ENCODE data around the gene DYRK1A. TPM values are rescaled to one million over a fixed set of nuclear protein-coding genes. Genes with fewer than 3 reads are reported as not detected.

The DYRK1A gene
- total RNA-seq, 1 experiment from 2014 or later: 48.7 TPM

GRCh38 chr21:37365517-37366481 is 774 bp upstream of the DYRK1A start:
- peak overlapping the region; percentile 89 for H3K4me2 ChIP-seq (ENCODE audit: low read length)
- peak overlapping the region; percentile 96 for H3K27ac ChIP-seq (ENCODE audit: low read length)
- no TSS peak for BruUV-seq (replicated peaks)
- H3K4me3 ChIP-seq (ENCODE audit: low read length): peak overlapping the region; percentile 79
- DNase-seq: peak; percentile 81
- no peaks in the 10 kb centered on the region for H3K9me2 ChIP-seq (replicated peaks; ENCODE audit: low read length)
- intact Hi-C loops (cut with micrococcal nuclease): loop anchor here (1.0 to 10.0 kb wide), 2 partner anchors 9 to 211 kb away; no protein-coding TSS in a partner anchor
- H3K4me1 ChIP-seq (ENCODE audit: insufficient read depth, low read length): peaks cover 19% of the 10 kb centered on the region
- peaks cover 48% of the 10 kb centered on the region for H3K79me2 ChIP-seq (ENCODE audit: low read length)
- ChIA-PET CTCF (interaction anchor here (0.6 kb wide), 1 partner anchor 97 kb away, joined by 5 read pairs; no protein-coding TSS in a partner anchor), POLR2A (ENCODE audit: unreplicated experiment) (interaction anchor here (0.6 to 2.7 kb wide), 12 partner anchors 9 to 1435 kb away, joined by 3 to 15 read pairs (median 4); partner anchors contain the start of gene VPS26C)
- no peaks in the 10 kb centered on the region for H3K9me3 ChIP-seq (ENCODE audit: low read length)
- TF ChIP-seq EZH2phosphoT487 (IDR thresholded peaks at IDR 0.05; ENCODE audit: borderline replicate concordance, low read length): no peak
- no peak for TF ChIP-seq CTCF (conservative IDR thresholded peaks at IDR 0.05; ENCODE audit: low read depth, low read length)
- TF ChIP-seq EZH2 (IDR thresholded peaks at IDR 0.05; ENCODE audit: low read length, unreplicated experiment): no peak
- peak overlapping the region; percentile 73 for H2AFZ ChIP-seq (ENCODE audit: low read length)
- ATAC-seq: peak; percentile 41
- H3K36me3 ChIP-seq (ENCODE audit: low read depth, low read length): no peaks in the 10 kb centered on the region
- peaks cover 4% of the 10 kb centered on the region for H3F3A ChIP-seq (ENCODE audit: low read length, unreplicated experiment)
- H3K27me3 ChIP-seq (ENCODE audit: low read length): no peaks in the 10 kb centered on the region
- peak overlapping the region; percentile 88 for H3K9ac ChIP-seq (ENCODE audit: low read length)
- H4K20me1 ChIP-seq (ENCODE audit: low read length): peaks cover 19% of the 10 kb centered on the region; the same call in 1 of the 2 replicates

GRCh38 chr21:37367336-37367702 is 746 bp downstream of the DYRK1A start:
- no peaks in the 10 kb centered on the region for H3K9me3 ChIP-seq (ENCODE audit: low read length)
- H3K4me1 ChIP-seq (ENCODE audit: insufficient read depth, low read length): peaks cover 34% of the 10 kb centered on the region
- H3K9ac ChIP-seq (ENCODE audit: low read length): peak overlapping the region; percentile 98
- no TSS peak for BruUV-seq (replicated peaks)
- H3K9me2 ChIP-seq (replicated peaks; ENCODE audit: low read length): no peaks in the 10 kb centered on the region
- peaks cover 63% of the 10 kb centered on the region for H3K79me2 ChIP-seq (ENCODE audit: low read length)
- no peak overlapping the region for H3K4me2 ChIP-seq (ENCODE audit: low read length)
- H3K4me3 ChIP-seq (ENCODE audit: low read length): peak overlapping the region; percentile 76
- ChIA-PET CTCF (no interaction called here), POLR2A (ENCODE audit: unreplicated experiment) (no interaction called here)
- H3K36me3 ChIP-seq (ENCODE audit: low read depth, low read length): no peaks in the 10 kb centered on the region
- H3K27me3 ChIP-seq (ENCODE audit: low read length): no peaks in the 10 kb centered on the region
- peaks cover 32% of the 10 kb centered on the region for H4K20me1 ChIP-seq (ENCODE audit: low read length)
- H3F3A ChIP-seq (ENCODE audit: low read length, unreplicated experiment): peaks cover 4% of the 10 kb centered on the region
- intact Hi-C loops (cut with micrococcal nuclease): loop anchor here (10.0 kb wide), 1 partner anchor 213 kb away; no protein-coding TSS in a partner anchor
- H3K27ac ChIP-seq (ENCODE audit: low read length): peak overlapping the region; percentile 96
- TF ChIP-seq EZH2 (IDR thresholded peaks at IDR 0.05; ENCODE audit: low read length, unreplicated experiment): no peak
- no peak for TF ChIP-seq EZH2phosphoT487 (IDR thresholded peaks at IDR 0.05; ENCODE audit: borderline replicate concordance, low read length)
- no peak for TF ChIP-seq CTCF (conservative IDR thresholded peaks at IDR 0.05; ENCODE audit: low read depth, low read length)
- ATAC-seq (no peak), DNase-seq (no peak)
- H2AFZ ChIP-seq (ENCODE audit: low read length): no peak overlapping the region
